Neural progenitor cell (in vitro differentiated cells): ENCODE data around the gene ABHD15.

Experiments used
- CTCF ChIP-seq: fragments of 200-600 bp; sonication (generic); IDR thresholded peaks from 2 replicates; pipeline ENCODE4 v1.5.1; 2017; ENCODE audit warnings: antibody characterized with exemption, mild to moderate bottlenecking
- EZH2 ChIP-seq: fragments of 200-600 bp; sonication (generic); IDR thresholded peaks from 2 replicates; pipeline ENCODE4 v1.6.1; 2017; ENCODE audit warnings: antibody characterized with exemption, mild to moderate bottlenecking, moderate library complexity

- TF ChIP-seq CTCF: no peak
- no peak for TF ChIP-seq EZH2
Observed at GRCh38 chr17:29570521-29570920, 3.7 kb upstream of the ABHD15 start.
